Measurements from ENCODE around the gene TRPM4. TPM values are rescaled to one million over a fixed set of nuclear protein-coding genes. Genes with fewer than 3 reads are reported as not detected.

TRPM4 gene
- total RNA-seq, 6 experiments from 2014 or later: 9.2 to 31.1 (median 14.3) TPM

DNA sequence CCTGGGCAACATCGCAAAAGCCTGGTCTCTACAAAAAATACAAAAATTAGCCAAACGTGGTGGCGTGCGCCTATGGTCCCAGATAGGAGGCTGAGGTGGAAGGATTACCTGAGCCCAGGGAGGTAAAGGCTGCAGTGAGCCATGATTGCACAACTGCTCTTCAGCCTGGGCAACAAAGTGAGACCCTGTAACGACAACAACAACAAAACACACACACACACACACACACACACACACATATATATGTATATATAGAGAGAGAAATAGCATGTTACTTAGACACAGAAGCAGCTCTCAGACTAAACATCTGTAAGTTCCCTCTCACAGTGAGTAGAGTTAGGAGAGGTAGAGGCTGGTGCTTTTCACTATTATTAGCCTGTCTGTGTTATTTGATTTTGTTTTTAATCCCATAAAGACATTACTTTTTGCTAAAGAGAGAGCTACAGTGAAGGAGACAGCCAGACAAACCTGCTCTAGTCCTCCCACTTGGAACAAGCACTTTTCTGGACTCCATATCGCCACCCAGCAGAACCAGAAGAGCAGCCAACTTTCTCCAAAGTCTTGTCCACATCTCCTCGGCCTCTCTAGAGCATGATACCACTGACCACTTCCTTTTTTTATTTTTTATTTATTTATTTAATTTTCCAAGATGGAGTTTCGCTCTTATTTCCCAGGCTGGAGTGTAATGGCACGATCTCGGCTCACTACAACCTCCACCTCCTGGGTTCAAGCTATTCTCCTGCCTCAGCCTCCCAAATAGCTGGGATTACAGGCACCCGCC is 46.2 kb upstream of the TRPM4 start:
- DNase-seq: no peak
- WGBS (ENCODE audit: insufficient coverage, low coverage, low lambda C conversion rate, missing lambda C conversion rate): 74% methylated on average over 9 of the region's 11 CpGs
- no peak overlapping the region for H3K4me3 ChIP-seq
- peaks cover 0 to 6% (median 0%) of the 10 kb centered on the region in 4 donors for H3K4me1 ChIP-seq
- H3K27ac ChIP-seq: no peak overlapping the region
- peaks cover 0 to 26% (median 10%) of the 10 kb centered on the region in 4 donors for H3K36me3 ChIP-seq
- no peaks in the 10 kb centered on the region for H3K27me3 ChIP-seq
- TF ChIP-seq CTCF (IDR thresholded peaks at IDR 0.05): no peak
- TF ChIP-seq POLR2A (IDR thresholded peaks at IDR 0.05): no peak
- ATAC-seq: no peak
- intact Hi-C loops (cut with DNase I): no loop called here
- no peaks in the 10 kb centered on the region for H3K9me3 ChIP-seq

GRCh38 chr19:49113762-49114629 is 43.6 kb upstream of the TRPM4 start, which contains the start of gene LIN7B:
LIN7B (plus strand) TSS chr19:49114370; CDS start chr19:49114405, 35 bp downstream.
- H3K4me1 ChIP-seq: peaks cover 0 to 14% (median 5%) of the 10 kb centered on the region in 4 donors
- H3K9me3 ChIP-seq: no peaks in the 10 kb centered on the region
- peak within 1 kb of the TSS; percentile 27 to 62 (median 50) for H3K27ac ChIP-seq
- peak within 1 kb of the TSS; percentile 77 to 85 (median 82) for H3K4me3 ChIP-seq
- 3% methylated on average over 9 of the region's 66 CpGs for WGBS (ENCODE audit: insufficient coverage, low coverage, low lambda C conversion rate, missing lambda C conversion rate)
- intact Hi-C loops (cut with DNase I): no loop called here
- H3K27me3 ChIP-seq: no peaks in the 10 kb centered on the region
- peaks cover 0 to 1% (median 0%) of the 10 kb centered on the region in 4 donors for H3K36me3 ChIP-seq
- ATAC-seq (peak; percentile 60 to 68 (median 66)), DNase-seq (peak in 2 of 3 donors; percentile 69 to 72)
- peak; percentile 24 for TF ChIP-seq POLR2A (IDR thresholded peaks at IDR 0.05)
- TF ChIP-seq CTCF (IDR thresholded peaks at IDR 0.05): peak; percentile 47 to 67 (median 53)

DNA sequence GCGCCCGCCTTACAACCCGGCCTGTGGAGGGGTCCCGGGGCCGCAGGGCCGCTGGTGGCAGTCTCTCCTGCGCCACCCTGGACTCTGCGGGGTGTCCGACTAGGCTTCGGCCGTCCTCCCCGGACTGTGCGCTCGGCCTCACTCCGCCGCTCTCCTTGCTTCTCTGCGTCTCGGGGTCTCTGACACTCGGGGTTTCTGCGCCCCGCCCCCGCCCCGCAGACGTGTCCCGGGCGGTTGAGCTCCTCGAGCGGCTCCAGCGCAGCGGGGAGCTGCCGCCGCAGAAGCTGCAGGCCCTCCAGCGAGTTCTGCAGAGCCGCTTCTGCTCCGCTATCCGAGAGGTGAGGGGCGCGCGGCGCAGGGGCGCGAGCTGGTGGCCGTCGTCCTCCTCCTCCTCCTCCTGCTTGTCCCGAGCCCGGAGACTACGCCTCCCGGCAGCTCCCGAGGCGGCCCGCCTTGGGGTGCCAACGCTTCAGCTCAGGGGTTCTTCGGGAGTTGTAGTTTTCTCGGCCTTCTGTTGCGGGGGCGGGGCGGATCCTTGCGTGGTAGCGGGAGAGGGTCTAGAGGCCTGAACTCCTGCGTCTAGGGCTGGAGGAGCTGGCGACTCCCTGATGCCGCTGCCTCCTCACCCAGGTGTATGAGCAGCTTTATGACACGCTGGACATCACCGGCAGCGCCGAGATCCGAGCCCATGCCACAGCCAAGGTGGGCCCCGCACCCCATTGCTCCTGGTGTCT is 42.8 kb upstream of the TRPM4 start:
- TF ChIP-seq CTCF (IDR thresholded peaks at IDR 0.05) (no peak), POLR2A (IDR thresholded peaks at IDR 0.05) (no peak)
- Histone ChIP-seq H3K9me3 (no peaks in the 10 kb centered on the region), H3K27ac (peak overlapping the region; percentile 27 to 62 (median 50)), H3K36me3 (no peaks in the 10 kb centered on the region), H3K4me1 (peaks cover 0 to 20% (median 8%) of the 10 kb centered on the region in 4 donors), H3K27me3 (no peaks in the 10 kb centered on the region), H3K4me3 (peak overlapping the region; percentile 77 to 85 (median 82))
- DNase-seq (peak in 2 of 3 donors; percentile 60 to 69), ATAC-seq (no peak)
- 28% methylated on average over 20 of the region's 68 CpGs for WGBS (ENCODE audit: insufficient coverage, low coverage, low lambda C conversion rate, missing lambda C conversion rate)
- intact Hi-C loops (cut with DNase I): no loop called here

- 22% methylated on average over 1 of the region's 1 CpG for WGBS (ENCODE audit: insufficient coverage, low coverage, low lambda C conversion rate, missing lambda C conversion rate)
- no peak for ATAC-seq
These were observed 41.0 kb upstream of the TRPM4 start for GRCh38 chr19:49116544-49116943.

More at GRCh38 chr19:49116544-49116943, 41.0 kb upstream of the TRPM4 start:
- no peak overlapping the region for H3K4me3 ChIP-seq
- no peak overlapping the region for H3K27ac ChIP-seq
- H3K9me3 ChIP-seq: no peaks in the 10 kb centered on the region
- DNase-seq: peak in 1 of 3 donors; percentile 68
- H3K4me1 ChIP-seq: peaks cover 0 to 24% (median 8%) of the 10 kb centered on the region in 4 donors
- no peaks in the 10 kb centered on the region for H3K27me3 ChIP-seq
- no peaks in the 10 kb centered on the region for H3K36me3 ChIP-seq
- TF ChIP-seq CTCF (IDR thresholded peaks at IDR 0.05): no peak
- no peak for TF ChIP-seq POLR2A (IDR thresholded peaks at IDR 0.05)
- intact Hi-C loops (cut with DNase I): no loop called here
